Measurements from ENCODE around the gene USPL1.

DNA sequence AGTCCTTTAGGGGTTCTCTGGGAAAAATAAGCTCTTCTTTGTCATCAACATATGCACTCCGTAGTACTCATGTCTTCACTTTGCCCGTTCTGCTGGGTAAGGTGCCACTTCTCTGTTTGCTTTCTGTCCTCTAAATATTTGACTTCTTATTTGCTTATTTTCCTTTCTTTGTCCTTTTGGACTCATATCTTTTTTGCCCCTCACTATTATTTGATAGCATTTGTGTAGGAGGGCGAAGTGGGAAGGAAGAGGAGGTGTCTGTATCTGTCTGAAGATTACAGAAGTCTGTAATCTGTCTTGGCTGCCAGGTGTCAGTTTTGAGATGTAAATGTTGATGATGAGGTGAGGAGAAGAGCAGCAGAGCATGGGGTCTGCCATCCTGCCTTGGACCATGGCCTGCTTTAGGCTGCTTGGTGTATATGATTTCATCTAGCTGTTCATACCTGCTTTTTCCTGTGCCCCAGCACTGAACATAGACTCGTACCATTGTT, 30.8 kb downstream of the USPL1 start:
- no peak for TF ChIP-seq CTCF (IDR thresholded peaks at IDR 0.05)
- no peak for TF ChIP-seq POLR2A (IDR thresholded peaks at IDR 0.05)

Data from ovary (tissue), 3 donors.